ENCODE results near the gene VPS39. TPM values are rescaled to one million over a fixed set of nuclear protein-coding genes. Genes with fewer than 3 reads are reported as not detected.

The VPS39 gene
- total RNA-seq, 1 donor from 2014 or later, result 66.9 TPM

GRCh38 chr15:42152196-42152920, 55.7 kb downstream of the VPS39 start:
- H3K4me1 Mint-ChIP-seq, result peaks cover 6% of the 10 kb centered on the region
- no peaks in the 10 kb centered on the region for H3K79me2 ChIP-seq (ENCODE audit: low read depth)
- H3K4me3 ChIP-seq, result no peak overlapping the region
- H3K27me3 ChIP-seq, result no peaks in the 10 kb centered on the region
- no peak for DNase-seq (ENCODE audit: low spot score)
- no peaks in the 10 kb centered on the region for H4K20me1 ChIP-seq (ENCODE audit: low read depth)
- TF ChIP-seq CTCF (IDR thresholded peaks at IDR 0.05) (no peak), EZH2 (IDR thresholded peaks at IDR 0.05) (no peak), EZH2phosphoT487 (IDR thresholded peaks at IDR 0.05) (no peak)
- H3K36me3 ChIP-seq, result no peaks in the 10 kb centered on the region
- no peaks in the 10 kb centered on the region for H3K36me3 Mint-ChIP-seq
- H3K27ac Mint-ChIP-seq, result peak overlapping the region; percentile 4
- no peaks in the 10 kb centered on the region for H3F3A ChIP-seq (ENCODE audit: low read depth)
- H3K27ac ChIP-seq, result no peak overlapping the region
- H3K9ac ChIP-seq, result no peak overlapping the region
- no peak overlapping the region for H3K4me2 ChIP-seq
- H3K4me3 Mint-ChIP-seq, result no peak overlapping the region
- peaks cover 13% of the 10 kb centered on the region for H3K27me3 Mint-ChIP-seq (ENCODE audit: insufficient read depth, low read depth)
- no peak overlapping the region for H2AFZ ChIP-seq (replicated peaks)
- H3K9me3 ChIP-seq (ENCODE audit: low read depth), result no peaks in the 10 kb centered on the region
- H3K9me3 Mint-ChIP-seq, result no peaks in the 10 kb centered on the region
- no peaks in the 10 kb centered on the region for H3K4me1 ChIP-seq

- TF ChIP-seq CTCF (IDR thresholded peaks at IDR 0.05) (no peak), EZH2 (IDR thresholded peaks at IDR 0.05) (no peak), EZH2phosphoT487 (IDR thresholded peaks at IDR 0.05) (no peak)
- Mint-ChIP-seq H3K9me3 (no peaks in the 10 kb centered on the region), H3K27ac (peak overlapping the region; percentile 33), H3K4me3 (no peak overlapping the region), H3K36me3 (no peaks in the 10 kb centered on the region), H3K27me3 (ENCODE audit: insufficient read depth, low read depth) (peaks cover 13% of the 10 kb centered on the region), H3K4me1 (peaks cover 6% of the 10 kb centered on the region)
- H3K79me2 ChIP-seq (ENCODE audit: low read depth), result no peaks in the 10 kb centered on the region
- no peak overlapping the region for H3K4me3 ChIP-seq
- H3K4me2 ChIP-seq, result no peak overlapping the region
- no peak overlapping the region for H3K27ac ChIP-seq
- no peak overlapping the region for H3K9ac ChIP-seq
- H3K9me3 ChIP-seq (ENCODE audit: low read depth), result no peaks in the 10 kb centered on the region
- no peaks in the 10 kb centered on the region for H3K36me3 ChIP-seq
- no peaks in the 10 kb centered on the region for H3K27me3 ChIP-seq
- H3K4me1 ChIP-seq, result no peaks in the 10 kb centered on the region
- H2AFZ ChIP-seq (replicated peaks), result no peak overlapping the region
- no peaks in the 10 kb centered on the region for H4K20me1 ChIP-seq (ENCODE audit: low read depth)
- no peak for DNase-seq (ENCODE audit: low spot score)
- H3F3A ChIP-seq (ENCODE audit: low read depth), result no peaks in the 10 kb centered on the region
Observed at GRCh38 chr15:42151736-42152135, 56.4 kb downstream of the VPS39 start.

- Histone ChIP-seq H3K9ac (no peak overlapping the region), H3K4me2 (no peak overlapping the region), H3F3A (ENCODE audit: low read depth) (no peaks in the 10 kb centered on the region), H3K36me3 (no peaks in the 10 kb centered on the region), H2AFZ (replicated peaks) (no peak overlapping the region), H3K79me2 (ENCODE audit: low read depth) (no peaks in the 10 kb centered on the region), H3K27me3 (no peaks in the 10 kb centered on the region), H3K4me1 (no peaks in the 10 kb centered on the region), H4K20me1 (ENCODE audit: low read depth) (no peaks in the 10 kb centered on the region), H3K4me3 (no peak overlapping the region), H3K27ac (no peak overlapping the region), H3K9me3 (ENCODE audit: low read depth) (no peaks in the 10 kb centered on the region)
- Mint-ChIP-seq H3K27me3 (ENCODE audit: insufficient read depth, low read depth) (peaks cover 13% of the 10 kb centered on the region), H3K27ac (peak overlapping the region; percentile 33), H3K36me3 (no peaks in the 10 kb centered on the region), H3K9me3 (no peaks in the 10 kb centered on the region), H3K4me1 (peaks cover 6% of the 10 kb centered on the region), H3K4me3 (no peak overlapping the region)
- TF ChIP-seq EZH2phosphoT487 (IDR thresholded peaks at IDR 0.05), result no peak
- TF ChIP-seq EZH2 (IDR thresholded peaks at IDR 0.05), result no peak
- TF ChIP-seq CTCF (IDR thresholded peaks at IDR 0.05), result no peak
- no peak for DNase-seq (ENCODE audit: low spot score)
Observed at GRCh38 chr15:42151141-42151561, 57.0 kb downstream of the VPS39 start.
